HG03520 (cell line): ENCODE measurements around the gene MRTO4.
"Not testable (repeated sequence)": the region's sequence is repeated elsewhere in the genome, so short reads cannot be mapped to it uniquely, and the experiment has no call there.

ENCODE experiments used
- ATAC-seq: cut with Tn5 transposase; IDR thresholded peaks from one replicate; pipeline ENCODE4 v1.9.1; 2021; ENCODE audit warnings: mild to moderate bottlenecking, moderate library complexity; ENCODE audit not compliant: unreplicated experiment

Gene MRTO4

GRCh38 chr1:19269427-19270342 is 18.1 kb downstream of the MRTO4 start:
- ATAC-seq, result not testable (repeated sequence)

GRCh38 chr1:19270343-19270730 is 18.7 kb downstream of the MRTO4 start:
- ATAC-seq, result not testable (repeated sequence)

- no peak for ATAC-seq
Measured at GRCh38 chr1:19272064-19272463, 20.5 kb downstream of the MRTO4 start.

GRCh38 chr1:19273106-19273843 is 21.7 kb downstream of the MRTO4 start:
- no peak for ATAC-seq

- ATAC-seq, result not testable (repeated sequence)
Measured at GRCh38 chr1:19273844-19274531, 22.4 kb downstream of the MRTO4 start.

GRCh38 chr1:19274636-19275035 is 23.0 kb downstream of the MRTO4 start:
- ATAC-seq, result no peak

GRCh38 chr1:19283891-19284290 is 32.3 kb downstream of the MRTO4 start:
- ATAC-seq, result no peak

- no peak for ATAC-seq
Measured at GRCh38 chr1:19284881-19285280, 33.3 kb downstream of the MRTO4 start.

GRCh38 chr1:19285366-19285765 is 33.8 kb downstream of the MRTO4 start:
- not testable (repeated sequence) for ATAC-seq

- not testable (repeated sequence) for ATAC-seq
Measured at GRCh38 chr1:19285807-19286206, 34.2 kb downstream of the MRTO4 start.

- ATAC-seq, result no peak
Measured at GRCh38 chr1:19287436-19288185, 36.0 kb downstream of the MRTO4 start.

GRCh38 chr1:19288324-19289241 is 37.0 kb downstream of the MRTO4 start, which contains the start of gene AKR7A3:
Gene AKR7A3 (minus strand): TSS chr1:19288770. CDS start chr1:19288709, 61 bp downstream.
- ATAC-seq, result not testable (repeated sequence)

GRCh38 chr1:19289244-19289643 is 37.6 kb downstream of the MRTO4 start:
- no peak for ATAC-seq

GRCh38 chr1:19294638-19295037 is 43.0 kb downstream of the MRTO4 start:
- ATAC-seq, result no peak

GRCh38 chr1:19300211-19300610 is 48.6 kb downstream of the MRTO4 start:
- no peak for ATAC-seq

- not testable (repeated sequence) for ATAC-seq
Measured at GRCh38 chr1:19304081-19304480, 52.5 kb downstream of the MRTO4 start.

GRCh38 chr1:19305880-19306279 is 54.3 kb downstream of the MRTO4 start:
- ATAC-seq, result no peak

GRCh38 chr1:19306941-19307340 is 55.3 kb downstream of the MRTO4 start:
- ATAC-seq, result no peak

GRCh38 chr1:19307794-19308508 is 56.3 kb downstream of the MRTO4 start:
- no peak for ATAC-seq
